ENCODE measurements around the gene CAMK1D.
A peak's percentile ranks its signal among the peaks of the same experiment; 100 is the strongest.

CAMK1D gene

GRCh38 chr10:12350167-12350872 is 973 bp downstream of the CAMK1D start:
- H3K4me1 ChIP-seq (ENCODE audit: low read length) = no peaks in the 10 kb centered on the region
- peak overlapping the region; percentile 75 for H3K4me2 ChIP-seq (ENCODE audit: low read depth, low read length)
- peak overlapping the region; percentile 31 for H2AFZ ChIP-seq (ENCODE audit: low read length)
- peak overlapping the region; percentile 61 for H3K27ac ChIP-seq (ENCODE audit: low read length)
- no peaks in the 10 kb centered on the region for H3K9me3 ChIP-seq (replicated peaks; ENCODE audit: insufficient read depth, low read length)
- H3K9ac ChIP-seq (ENCODE audit: low read length) = peak overlapping the region; percentile 87
- H4K20me1 ChIP-seq (ENCODE audit: insufficient read depth, low read length) = no peaks in the 10 kb centered on the region
- peak overlapping the region; percentile 77 for H3K4me3 ChIP-seq (ENCODE audit: low read length)
- H3K79me2 ChIP-seq (ENCODE audit: low read length) = peaks cover 55% of the 10 kb centered on the region
- H3F3A ChIP-seq (ENCODE audit: insufficient read depth, low read length) = peaks cover 17% of the 10 kb centered on the region
- no peaks in the 10 kb centered on the region for H3K27me3 ChIP-seq (replicated peaks; ENCODE audit: insufficient read depth, low read length)
- TF ChIP-seq EZH2phosphoT487 (IDR thresholded peaks at IDR 0.05; ENCODE audit: low read length) (no peak), CTCF (IDR thresholded peaks at IDR 0.05; ENCODE audit: low read length) (peak; percentile 15; the same call in 1 of the 2 replicates)
- H3K36me3 ChIP-seq (replicated peaks; ENCODE audit: insufficient read depth, low read length) = no peaks in the 10 kb centered on the region
- DNase-seq = peak; percentile 81
- H3K9me2 ChIP-seq (replicated peaks; ENCODE audit: insufficient read depth, low read length) = no peaks in the 10 kb centered on the region

GRCh38 chr10:12350925-12351324 is 1.6 kb downstream of the CAMK1D start:
- TF ChIP-seq CTCF (IDR thresholded peaks at IDR 0.05; ENCODE audit: low read length) = no peak
- no peak for TF ChIP-seq EZH2 (optimal IDR thresholded peaks at IDR 0.05; ENCODE audit: low read depth, low read length)
- TF ChIP-seq EZH2phosphoT487 (IDR thresholded peaks at IDR 0.05; ENCODE audit: low read length) = no peak
- DNase-seq = no peak
- Histone ChIP-seq H3K79me2 (ENCODE audit: low read length) (peaks cover 62% of the 10 kb centered on the region), H3K9me3 (replicated peaks; ENCODE audit: insufficient read depth, low read length) (no peaks in the 10 kb centered on the region), H2AFZ (ENCODE audit: low read length) (no peak overlapping the region), H3F3A (ENCODE audit: insufficient read depth, low read length) (peaks cover 17% of the 10 kb centered on the region), H3K4me3 (ENCODE audit: low read length) (peak overlapping the region; percentile 77), H3K9me2 (replicated peaks; ENCODE audit: insufficient read depth, low read length) (no peaks in the 10 kb centered on the region), H3K4me2 (ENCODE audit: low read depth, low read length) (peak overlapping the region; percentile 75), H3K4me1 (ENCODE audit: low read length) (no peaks in the 10 kb centered on the region), H3K36me3 (replicated peaks; ENCODE audit: insufficient read depth, low read length) (no peaks in the 10 kb centered on the region), H3K9ac (ENCODE audit: low read length) (peak overlapping the region; percentile 87; the same call in 1 of the 2 replicates), H3K27ac (ENCODE audit: low read length) (peak overlapping the region; percentile 61; the same call in 1 of the 2 replicates), H3K27me3 (replicated peaks; ENCODE audit: insufficient read depth, low read length) (no peaks in the 10 kb centered on the region), H4K20me1 (ENCODE audit: insufficient read depth, low read length) (no peaks in the 10 kb centered on the region)

GRCh38 chr10:12351447-12351846 is 2.1 kb downstream of the CAMK1D start:
- Histone ChIP-seq H2AFZ (ENCODE audit: low read length) (no peak overlapping the region), H3K4me1 (ENCODE audit: low read length) (no peaks in the 10 kb centered on the region), H3K36me3 (replicated peaks; ENCODE audit: insufficient read depth, low read length) (no peaks in the 10 kb centered on the region), H3K9ac (ENCODE audit: low read length) (no peak overlapping the region), H3K4me3 (ENCODE audit: low read length) (no peak overlapping the region), H3K79me2 (ENCODE audit: low read length) (peaks cover 67% of the 10 kb centered on the region), H3K27ac (ENCODE audit: low read length) (no peak overlapping the region), H3K27me3 (replicated peaks; ENCODE audit: insufficient read depth, low read length) (no peaks in the 10 kb centered on the region), H3K9me3 (replicated peaks; ENCODE audit: insufficient read depth, low read length) (no peaks in the 10 kb centered on the region), H3K4me2 (ENCODE audit: low read depth, low read length) (no peak overlapping the region), H3F3A (ENCODE audit: insufficient read depth, low read length) (peaks cover 17% of the 10 kb centered on the region), H4K20me1 (ENCODE audit: insufficient read depth, low read length) (no peaks in the 10 kb centered on the region), H3K9me2 (replicated peaks; ENCODE audit: insufficient read depth, low read length) (no peaks in the 10 kb centered on the region)
- TF ChIP-seq EZH2phosphoT487 (IDR thresholded peaks at IDR 0.05; ENCODE audit: low read length) (no peak), CTCF (IDR thresholded peaks at IDR 0.05; ENCODE audit: low read length) (no peak), EZH2 (optimal IDR thresholded peaks at IDR 0.05; ENCODE audit: low read depth, low read length) (no peak)
- DNase-seq = no peak
